HG02759 (cell line): ENCODE results near the gene UNK.
"Not testable (repeated sequence)": the region's sequence is repeated elsewhere in the genome, so short reads cannot be mapped to it uniquely, and the experiment has no call there.

Source experiments
- ATAC-seq: cut with Tn5 transposase; IDR thresholded peaks from one replicate; pipeline ENCODE4 v1.9.1; 2021; ENCODE audit warnings: mild to moderate bottlenecking, moderate library complexity; ENCODE audit not compliant: unreplicated experiment

The UNK gene

GRCh38 chr17:75793460-75793859 lies 8.9 kb downstream of the UNK start:
- no peak for ATAC-seq

GRCh38 chr17:75795820-75796607 lies 11.4 kb downstream of the UNK start:
- ATAC-seq, result no peak

GRCh38 chr17:75799402-75799801 lies 14.8 kb downstream of the UNK start:
- ATAC-seq, result no peak

- ATAC-seq, result no peak
These were observed 19.3 kb downstream of the UNK start for GRCh38 chr17:75803883-75804282.

- ATAC-seq, result no peak
These were observed 22.4 kb downstream of the UNK start for GRCh38 chr17:75806822-75807500.

- no peak for ATAC-seq
These were observed 23.3 kb downstream of the UNK start for GRCh38 chr17:75807861-75808260.

GRCh38 chr17:75808549-75808904 lies 23.9 kb downstream of the UNK start:
- ATAC-seq, result no peak

GRCh38 chr17:75808905-75809621 lies 24.5 kb downstream of the UNK start:
- peak; percentile 73 for ATAC-seq

- ATAC-seq, result no peak
These were observed 25.1 kb downstream of the UNK start for GRCh38 chr17:75809631-75810111.

GRCh38 chr17:75810216-75810615 lies 25.6 kb downstream of the UNK start:
- no peak for ATAC-seq

GRCh38 chr17:75810756-75811155 lies 26.1 kb downstream of the UNK start:
- ATAC-seq, result not testable (repeated sequence)

- ATAC-seq, result no peak
These were observed 26.6 kb downstream of the UNK start for GRCh38 chr17:75811174-75811573.

- ATAC-seq, result no peak
These were observed 27.7 kb downstream of the UNK start for GRCh38 chr17:75812096-75813013.

GRCh38 chr17:75813081-75814020 lies 28.7 kb downstream of the UNK start:
- ATAC-seq, result no peak

- no peak for ATAC-seq
These were observed 29.4 kb downstream of the UNK start for GRCh38 chr17:75814021-75814395.

GRCh38 chr17:75814900-75815373 lies 30.3 kb downstream of the UNK start:
- ATAC-seq, result no peak

GRCh38 chr17:75815399-75815798 lies 30.8 kb downstream of the UNK start:
- no peak for ATAC-seq

GRCh38 chr17:75816693-75817092 lies 32.1 kb downstream of the UNK start:
- ATAC-seq, result no peak

- no peak for ATAC-seq
These were observed 33.0 kb downstream of the UNK start for GRCh38 chr17:75817571-75817970.
